ENCODE data around the gene EDA. TPM values are rescaled to one million over a fixed set of nuclear protein-coding genes. Genes with fewer than 3 reads are reported as not detected.

Gene EDA
- total RNA-seq (2022; extraction: Qiagen RNA extraction; ENCODE audit: low read depth): 0.35 to 0.88 TPM (median 0.55 TPM) in 5 replicates

GRCh38 chrX:69615779-69616456 is at the start of gene EDA:
EDA (plus strand) TSS chrX:69616113.

DNA sequence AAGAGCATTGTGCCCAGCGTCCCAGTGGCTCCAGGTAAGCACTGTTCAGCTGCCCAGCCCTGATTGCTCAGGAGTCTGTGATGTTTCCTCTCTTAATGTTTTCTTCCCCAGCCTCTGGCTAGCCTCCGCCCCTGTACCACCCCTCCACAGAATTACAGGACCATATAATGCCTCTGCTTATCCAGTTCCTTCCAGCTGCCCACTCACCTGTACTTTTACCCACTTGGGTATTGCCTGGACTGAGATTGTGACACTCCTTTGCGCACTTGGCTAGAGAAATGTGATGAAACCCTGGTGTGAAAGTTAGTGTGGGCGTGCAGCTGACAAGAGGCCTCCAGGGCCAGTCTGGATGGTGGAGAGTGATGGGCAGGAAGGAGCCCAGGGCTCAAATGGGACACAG is 434.0 kb downstream of the EDA start, which contains the start of gene AWAT2:
Gene AWAT2 (minus strand): TSS at position 14 of the 400 bp plus-strand sequence. CDS start 6 bp downstream, at position 8.

GRCh38 chrX:70062076-70062475 is 446.2 kb downstream of the EDA start, which contains the start of gene OTUD6A:
OTUD6A (plus strand) TSS chrX:70062457; CDS start chrX:70062525, 68 bp downstream.

Other genes with a start within 250 kb of the EDA start
- gene NALF2, start 111.8 kb upstream of the EDA start, total RNA-seq (2022; extraction: Qiagen RNA extraction; ENCODE audit: low read depth): 4.8 to 5.9 TPM (median 5.5 TPM) in 5 replicates